ENCODE results near the gene PPM1E. TPM values are rescaled to one million over a fixed set of nuclear protein-coding genes. Genes with fewer than 3 reads are reported as not detected.

PPM1E gene
- total RNA-seq, 1 donor from 2014 or later: 1.7 TPM

DNA sequence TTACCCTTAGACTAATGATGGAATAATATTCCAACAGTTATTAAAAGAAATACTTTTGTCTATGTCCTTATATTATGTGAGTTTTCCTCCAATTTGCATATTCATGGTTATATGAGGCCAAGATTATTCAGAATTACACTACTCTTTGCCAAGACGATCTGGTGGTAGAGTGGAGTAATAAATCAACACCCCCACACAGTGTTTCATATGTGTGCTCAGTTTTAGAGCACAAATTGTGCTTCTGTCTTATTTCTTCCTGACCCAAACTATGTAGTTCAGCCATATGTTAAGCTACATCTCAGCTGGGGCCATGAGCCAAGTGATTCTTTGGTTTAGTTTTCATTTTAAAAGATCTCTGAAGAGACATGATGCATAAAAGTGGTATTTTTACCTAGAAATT is 26.9 kb upstream of the PPM1E start:
- H3K4me3 Mint-ChIP-seq (ENCODE audit: unreplicated experiment): no peak overlapping the region
- H3K9me3 Mint-ChIP-seq (ENCODE audit: unreplicated experiment): no peaks in the 10 kb centered on the region
- DNase-seq (ENCODE audit: extremely low spot score, unreplicated experiment): no peak
- TF ChIP-seq, protein P1, sequence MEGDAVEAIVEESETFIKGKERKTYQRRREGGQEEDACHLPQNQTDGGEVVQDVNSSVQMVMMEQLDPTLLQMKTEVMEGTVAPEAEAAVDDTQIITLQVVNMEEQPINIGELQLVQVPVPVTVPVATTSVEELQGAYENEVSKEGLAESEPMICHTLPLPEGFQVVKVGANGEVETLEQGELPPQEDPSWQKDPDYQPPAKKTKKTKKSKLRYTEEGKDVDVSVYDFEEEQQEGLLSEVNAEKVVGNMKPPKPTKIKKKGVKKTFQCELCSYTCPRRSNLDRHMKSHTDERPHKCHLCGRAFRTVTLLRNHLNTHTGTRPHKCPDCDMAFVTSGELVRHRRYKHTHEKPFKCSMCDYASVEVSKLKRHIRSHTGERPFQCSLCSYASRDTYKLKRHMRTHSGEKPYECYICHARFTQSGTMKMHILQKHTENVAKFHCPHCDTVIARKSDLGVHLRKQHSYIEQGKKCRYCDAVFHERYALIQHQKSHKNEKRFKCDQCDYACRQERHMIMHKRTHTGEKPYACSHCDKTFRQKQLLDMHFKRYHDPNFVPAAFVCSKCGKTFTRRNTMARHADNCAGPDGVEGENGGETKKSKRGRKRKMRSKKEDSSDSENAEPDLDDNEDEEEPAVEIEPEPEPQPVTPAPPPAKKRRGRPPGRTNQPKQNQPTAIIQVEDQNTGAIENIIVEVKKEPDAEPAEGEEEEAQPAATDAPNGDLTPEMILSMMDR (IDR thresholded peaks at IDR 0.05): no peak
- H3K27me3 Mint-ChIP-seq (ENCODE audit: unreplicated experiment): no peaks in the 10 kb centered on the region
- no peak overlapping the region for H3K27ac Mint-ChIP-seq (ENCODE audit: unreplicated experiment)
- peaks cover 2% of the 10 kb centered on the region for H3K36me3 Mint-ChIP-seq (ENCODE audit: unreplicated experiment)
- no peaks in the 10 kb centered on the region for H3K4me1 Mint-ChIP-seq (ENCODE audit: unreplicated experiment)

DNA sequence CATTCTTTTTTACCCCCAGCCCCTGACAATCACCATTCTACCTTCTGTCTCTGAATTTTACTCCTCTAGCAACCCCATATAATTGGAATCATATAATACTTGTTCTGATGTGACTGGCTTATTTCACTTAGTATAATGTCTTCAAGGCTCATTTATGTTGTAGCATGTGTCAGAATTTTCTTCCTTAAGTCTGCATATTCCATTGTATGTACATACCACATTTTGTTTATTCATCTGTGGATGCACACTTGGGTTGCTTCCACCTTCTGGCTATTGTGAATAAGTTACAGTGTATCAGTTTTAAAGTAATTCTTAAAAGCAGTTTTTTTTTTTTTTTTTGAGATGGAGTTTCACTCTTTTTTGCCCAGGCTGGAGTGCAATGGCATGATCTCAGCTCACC is 24.7 kb upstream of the PPM1E start:
- H3K27ac Mint-ChIP-seq (ENCODE audit: unreplicated experiment): no peak overlapping the region
- H3K9me3 Mint-ChIP-seq (ENCODE audit: unreplicated experiment): no peaks in the 10 kb centered on the region
- TF ChIP-seq, protein P1 (IDR thresholded peaks at IDR 0.05): no peak
- no peaks in the 10 kb centered on the region for H3K27me3 Mint-ChIP-seq (ENCODE audit: unreplicated experiment)
- H3K4me3 Mint-ChIP-seq (ENCODE audit: unreplicated experiment): no peak overlapping the region
- no peak for DNase-seq (ENCODE audit: extremely low spot score, unreplicated experiment)
- no peaks in the 10 kb centered on the region for H3K36me3 Mint-ChIP-seq (ENCODE audit: unreplicated experiment)
- no peaks in the 10 kb centered on the region for H3K4me1 Mint-ChIP-seq (ENCODE audit: unreplicated experiment)

DNA sequence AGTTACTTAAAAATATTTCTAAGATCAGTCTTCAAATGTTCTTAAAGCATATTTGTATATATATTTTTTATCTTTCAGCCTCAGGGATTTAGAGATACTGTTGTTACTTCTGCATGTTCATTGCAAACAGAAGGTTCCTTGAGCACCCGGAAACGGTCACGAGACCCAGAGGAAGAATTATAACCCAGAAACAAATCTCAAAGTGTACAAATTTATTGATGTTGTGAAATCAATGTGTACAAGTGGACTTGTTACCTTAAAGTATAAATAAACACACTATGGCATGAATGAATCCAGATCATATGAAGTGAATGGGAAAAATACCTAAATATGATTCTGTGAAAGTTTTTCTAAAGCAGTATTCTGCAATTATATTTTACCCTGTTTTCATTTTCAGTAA is 21.6 kb upstream of the PPM1E start:
- TF ChIP-seq, protein P1 (IDR thresholded peaks at IDR 0.05): no peak
- H3K36me3 Mint-ChIP-seq (ENCODE audit: unreplicated experiment): no peaks in the 10 kb centered on the region
- no peak overlapping the region for H3K27ac Mint-ChIP-seq (ENCODE audit: unreplicated experiment)
- no peak for DNase-seq (ENCODE audit: extremely low spot score, unreplicated experiment)
- H3K27me3 Mint-ChIP-seq (ENCODE audit: unreplicated experiment): no peaks in the 10 kb centered on the region
- no peaks in the 10 kb centered on the region for H3K9me3 Mint-ChIP-seq (ENCODE audit: unreplicated experiment)
- H3K4me1 Mint-ChIP-seq (ENCODE audit: unreplicated experiment): no peaks in the 10 kb centered on the region
- no peak overlapping the region for H3K4me3 Mint-ChIP-seq (ENCODE audit: unreplicated experiment)

DNA sequence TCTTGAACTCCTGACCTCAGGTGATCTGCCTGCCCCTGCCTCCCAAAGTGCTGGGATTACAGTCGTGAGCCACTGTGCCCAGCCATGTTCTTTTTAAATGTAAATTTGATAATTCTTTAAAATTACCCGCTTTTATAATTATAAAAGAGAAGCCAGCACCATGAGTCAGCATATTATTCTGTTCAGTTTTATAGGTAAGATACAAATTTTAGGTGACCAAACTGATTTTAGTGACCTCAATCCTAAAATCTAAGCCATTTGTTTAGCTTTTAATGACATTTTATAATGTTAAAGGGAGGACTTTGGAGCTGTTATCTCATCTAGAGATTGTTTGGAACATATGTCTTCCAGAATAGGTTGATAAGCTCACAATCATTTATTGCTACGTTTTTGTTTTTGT is 20.8 kb upstream of the PPM1E start:
- Mint-ChIP-seq H3K4me3 (ENCODE audit: unreplicated experiment) (no peak overlapping the region), H3K36me3 (ENCODE audit: unreplicated experiment) (no peaks in the 10 kb centered on the region), H3K4me1 (ENCODE audit: unreplicated experiment) (no peaks in the 10 kb centered on the region), H3K27me3 (ENCODE audit: unreplicated experiment) (no peaks in the 10 kb centered on the region), H3K27ac (ENCODE audit: unreplicated experiment) (no peak overlapping the region), H3K9me3 (ENCODE audit: unreplicated experiment) (no peaks in the 10 kb centered on the region)
- TF ChIP-seq, protein P1 (IDR thresholded peaks at IDR 0.05): no peak
- no peak for DNase-seq (ENCODE audit: extremely low spot score, unreplicated experiment)

DNA sequence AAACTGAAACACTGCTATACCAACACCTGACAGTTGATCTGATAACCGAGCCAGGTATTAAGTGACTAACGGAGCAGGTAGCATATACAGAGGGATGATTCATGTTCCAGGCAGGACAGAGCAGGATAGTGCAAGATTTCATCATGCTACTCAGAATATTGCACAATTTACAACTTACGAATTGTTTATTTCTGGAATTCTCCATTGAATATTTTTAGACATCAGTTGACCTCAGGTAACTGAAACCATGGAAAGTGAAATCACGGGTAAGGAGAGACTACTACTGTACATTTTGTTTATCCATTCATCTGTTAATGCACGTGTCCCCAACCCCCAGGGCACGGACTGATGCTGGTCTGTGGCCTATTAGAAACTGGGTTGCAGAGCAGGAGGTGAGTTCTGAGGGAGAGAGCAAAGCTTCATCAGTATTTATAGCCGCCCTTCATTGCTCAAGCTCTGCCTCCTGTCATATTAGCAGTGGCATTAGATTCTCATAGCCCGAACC is 14.5 kb upstream of the PPM1E start:
- Mint-ChIP-seq H3K9me3 (ENCODE audit: unreplicated experiment) (no peaks in the 10 kb centered on the region), H3K27me3 (ENCODE audit: unreplicated experiment) (no peaks in the 10 kb centered on the region), H3K4me3 (ENCODE audit: unreplicated experiment) (no peak overlapping the region), H3K27ac (ENCODE audit: unreplicated experiment) (no peak overlapping the region), H3K36me3 (ENCODE audit: unreplicated experiment) (no peaks in the 10 kb centered on the region), H3K4me1 (ENCODE audit: unreplicated experiment) (no peaks in the 10 kb centered on the region)
- DNase-seq (ENCODE audit: extremely low spot score, unreplicated experiment): no peak
- TF ChIP-seq, protein P1 (IDR thresholded peaks at IDR 0.05): no peak

Measured in osteocyte (in vitro differentiated cells).